AG04449 (cell line): ENCODE measurements around the gene RADX.

Source experiments
- CTCF ChIA-PET: fragments of 350-600 bp; formaldehyde crosslinking; extraction: SDS; loops from one replicate; lab custom pipeline; 2021; ENCODE audit warnings: antibody characterized with exemption; lab: Yijun Ruan, JAX
- POLR2A ChIA-PET: fragments of 400-600, 350-600 bp; formaldehyde crosslinking; extraction: SDS; loops from one replicate; lab custom pipeline; 2020; ENCODE audit warnings: antibody characterized with exemption, inconsistent platforms; lab: Yijun Ruan, JAX
- DNase-seq: peaks from one replicate; pipeline ENCODE4 v3.0.0-alpha.2; 2010; ENCODE audit warnings: low read depth, low spot score
- H3K4me3 ChIP-seq: 2 replicates; pipeline ENCODE4 v1.5.1; 2011; ENCODE audit warnings: low read depth, mild to moderate bottlenecking, control low read depth, low read length
- CTCF ChIP-seq: IDR thresholded peaks from one replicate; pipeline ENCODE4 v1.5.1; 2011; ENCODE audit warnings: mild to moderate bottlenecking, moderate library complexity, low read length, control low read depth, inconsistent platforms; ENCODE audit not compliant: insufficient read depth; ENCODE audit errors: missing control alignments

The RADX gene

GRCh38 chrX:106716004-106716403 lies 104.2 kb downstream of the RADX start:
- POLR2A ChIA-PET: no interaction called here

GRCh38 chrX:106716463-106716862 lies 104.7 kb downstream of the RADX start:
- no peak for TF ChIP-seq CTCF
- ChIA-PET CTCF (no interaction called here), POLR2A (no interaction called here)
- no peak overlapping the region for H3K4me3 ChIP-seq
- DNase-seq: no peak

More at GRCh38 chrX:106716004-106716403, 104.2 kb downstream of the RADX start:
- CTCF ChIA-PET: no interaction called here
- DNase-seq: no peak
- H3K4me3 ChIP-seq: no peak overlapping the region
- no peak for TF ChIP-seq CTCF

GRCh38 chrX:106718709-106719108 lies 106.9 kb downstream of the RADX start:
- ChIA-PET CTCF (no interaction called here), POLR2A (no interaction called here)
- no peak for DNase-seq
- no peak for TF ChIP-seq CTCF
- H3K4me3 ChIP-seq: no peak overlapping the region

GRCh38 chrX:106725931-106726330 lies 114.2 kb downstream of the RADX start:
- TF ChIP-seq CTCF: no peak
- DNase-seq: no peak
- CTCF ChIA-PET: no interaction called here
- peak overlapping the region; percentile 60 for H3K4me3 ChIP-seq
- POLR2A ChIA-PET: no interaction called here

GRCh38 chrX:106726485-106727437 lies 115.0 kb downstream of the RADX start, which contains the start of gene RNF128:
Gene RNF128 (plus strand): TSS chrX:106726701. CDS start chrX:106726914, 213 bp downstream.
- CTCF ChIA-PET: no interaction called here
- peak within 1 kb of the TSS; percentile 60 for H3K4me3 ChIP-seq
- POLR2A ChIA-PET: no interaction called here
- TF ChIP-seq CTCF: no peak
- no peak for DNase-seq

GRCh38 chrX:106728337-106728736 lies 116.6 kb downstream of the RADX start:
- no peak for DNase-seq
- TF ChIP-seq CTCF: no peak
- ChIA-PET POLR2A (no interaction called here), CTCF (no interaction called here)
- no peak overlapping the region for H3K4me3 ChIP-seq
